ENCODE results near the gene R3HDM2.

Gene R3HDM2

GRCh38 chr12:57465747-57466505 is 35.1 kb upstream of the R3HDM2 start:
- DNase-seq: no peak

DNA sequence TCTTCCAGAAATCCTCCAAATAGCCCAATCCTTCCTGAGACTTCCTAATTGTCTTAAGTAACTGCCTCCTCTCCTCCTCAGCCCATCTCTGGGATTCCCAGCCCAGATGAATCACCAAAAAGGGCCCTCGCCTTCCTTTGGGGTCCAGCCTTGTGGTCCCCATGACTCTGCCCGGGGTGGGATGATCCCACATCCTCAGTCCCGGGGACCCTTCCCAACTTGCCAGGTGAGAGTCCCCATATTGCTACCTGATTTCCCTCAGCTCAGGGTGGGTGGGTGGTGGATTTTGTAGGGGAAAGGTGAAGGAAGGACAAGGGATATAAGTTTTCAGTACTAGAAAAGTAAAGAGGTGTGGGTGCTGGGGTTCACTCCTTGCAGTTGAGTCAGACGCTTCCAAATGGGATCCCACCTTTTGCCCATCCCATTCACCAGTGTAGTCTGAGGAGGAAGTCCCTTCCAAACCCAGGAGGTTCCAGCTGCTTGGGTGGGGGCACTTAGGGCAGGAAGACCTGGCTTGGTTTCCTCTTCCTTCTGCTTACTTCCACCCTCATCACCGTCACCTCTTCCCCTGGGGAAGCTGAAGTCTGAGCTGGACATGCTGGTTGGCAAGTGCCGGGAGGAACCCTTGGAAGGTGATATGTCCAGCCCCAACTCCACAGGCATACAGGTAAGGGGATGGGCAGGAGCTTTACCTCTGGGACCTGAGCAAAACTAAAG is 34.3 kb upstream of the R3HDM2 start:
- no peak for DNase-seq

GRCh38 chr12:57464569-57464968 is 33.7 kb upstream of the R3HDM2 start:
- no peak for DNase-seq

GRCh38 chr12:57462912-57463253 is 32.0 kb upstream of the R3HDM2 start:
- no peak for DNase-seq

GRCh38 chr12:57462251-57462911 is 31.5 kb upstream of the R3HDM2 start:
- peak; percentile 88 for DNase-seq

- DNase-seq: no peak
These were observed 31.0 kb upstream of the R3HDM2 start for GRCh38 chr12:57461917-57462250.

- DNase-seq: no peak
These were observed 30.6 kb upstream of the R3HDM2 start for GRCh38 chr12:57461276-57461916.

DNA sequence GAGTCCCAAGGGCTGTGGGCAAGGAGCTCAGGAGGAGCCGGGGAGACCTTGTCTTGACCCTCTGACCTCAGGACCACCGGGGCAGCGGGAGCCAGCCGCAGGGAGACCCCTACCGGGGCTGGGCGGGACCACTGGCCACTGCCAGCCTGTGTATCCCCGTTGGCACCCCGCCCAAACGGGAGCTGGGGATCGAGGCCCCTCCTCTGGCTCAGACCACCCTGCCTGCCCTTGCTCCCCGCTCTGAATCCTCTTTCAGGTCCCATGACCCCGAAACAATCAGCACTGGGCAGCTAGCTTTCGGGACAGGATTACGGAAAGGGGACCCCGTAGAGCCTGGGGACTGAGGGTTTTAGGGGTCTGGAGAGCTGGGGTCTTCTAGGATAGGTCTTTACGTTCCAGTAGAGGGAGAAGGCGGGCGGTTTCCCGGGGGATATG is 30.0 kb upstream of the R3HDM2 start:
- DNase-seq: no peak

GRCh38 chr12:57460468-57460784 is 29.6 kb upstream of the R3HDM2 start:
- no peak for DNase-seq

DNA sequence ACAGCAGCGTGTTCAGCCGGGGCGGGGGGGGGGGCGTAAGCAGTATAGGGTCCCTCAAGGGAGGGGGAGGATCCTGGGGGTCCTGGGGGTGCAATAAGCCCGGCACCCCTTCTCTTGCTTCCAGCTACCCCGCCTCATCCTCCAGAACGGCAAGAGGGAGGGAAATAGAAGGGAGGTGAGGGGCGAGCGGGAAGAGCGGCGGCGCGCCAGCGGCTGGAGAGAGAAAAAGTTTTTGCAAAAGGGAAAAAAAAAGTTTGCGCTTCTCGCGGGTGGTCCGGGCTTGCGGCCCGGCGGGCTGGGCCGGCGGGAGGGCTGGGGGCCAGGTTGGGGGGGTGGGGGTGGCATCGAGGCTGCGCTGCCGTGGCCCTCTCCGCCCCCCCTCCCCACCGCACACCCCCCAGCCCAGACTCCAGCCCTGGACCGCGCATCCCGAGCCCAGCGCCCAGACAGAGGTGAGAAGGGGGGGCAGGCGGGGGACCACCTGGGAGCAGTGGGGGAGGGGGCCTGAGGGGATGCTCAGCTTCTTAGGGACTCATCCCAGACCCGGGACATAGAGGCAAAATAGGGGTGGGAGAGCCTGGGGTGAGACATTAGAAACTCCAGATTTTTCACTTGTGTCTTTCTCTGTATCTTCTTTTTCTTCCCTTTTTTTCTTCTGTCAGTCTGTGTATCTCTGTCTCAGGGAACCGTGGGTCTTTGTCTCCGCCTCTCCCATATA is 29.1 kb upstream of the R3HDM2 start, which contains the start of gene GLI1:
TSS of gene GLI1 (plus strand) at position 36 of the 718 bp plus-strand sequence. CDS start 3,907 bp downstream, outside the sequence.
- DNase-seq: no peak

DNA sequence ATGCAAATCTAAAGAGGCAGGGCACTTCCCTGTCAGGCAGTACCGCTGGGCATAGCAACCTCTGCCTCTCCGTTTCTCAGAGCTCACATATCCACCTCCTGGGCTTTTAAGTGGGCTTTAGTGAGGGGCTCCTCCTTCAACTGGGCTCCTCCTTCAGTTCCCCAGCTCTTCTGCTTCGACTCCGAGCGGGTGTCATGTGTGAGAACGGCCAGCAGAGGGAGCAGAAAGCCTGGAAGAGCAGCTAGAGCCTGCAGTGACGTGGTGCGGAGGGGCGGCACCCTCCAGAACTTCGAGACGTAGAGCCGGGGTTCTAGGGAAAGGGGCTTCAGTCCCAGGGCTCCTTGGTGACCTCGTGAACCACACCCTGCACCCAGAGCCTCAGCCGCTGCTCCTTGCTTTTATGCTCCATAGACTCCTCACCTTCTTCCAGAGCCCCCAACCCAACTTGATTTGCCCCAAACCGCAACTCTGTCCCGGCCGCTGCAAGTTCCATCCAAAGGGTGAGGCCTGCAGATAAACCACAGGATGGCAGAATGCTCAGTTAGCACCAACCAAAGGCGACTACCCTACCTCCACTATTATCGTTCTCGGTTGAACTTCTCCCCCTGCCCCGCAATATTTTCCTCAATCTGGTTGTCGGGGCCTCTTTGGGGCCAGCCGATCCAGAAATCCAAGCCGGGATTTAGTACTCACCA is 28.4 kb upstream of the R3HDM2 start:
- DNase-seq: peak; percentile 92

DNA sequence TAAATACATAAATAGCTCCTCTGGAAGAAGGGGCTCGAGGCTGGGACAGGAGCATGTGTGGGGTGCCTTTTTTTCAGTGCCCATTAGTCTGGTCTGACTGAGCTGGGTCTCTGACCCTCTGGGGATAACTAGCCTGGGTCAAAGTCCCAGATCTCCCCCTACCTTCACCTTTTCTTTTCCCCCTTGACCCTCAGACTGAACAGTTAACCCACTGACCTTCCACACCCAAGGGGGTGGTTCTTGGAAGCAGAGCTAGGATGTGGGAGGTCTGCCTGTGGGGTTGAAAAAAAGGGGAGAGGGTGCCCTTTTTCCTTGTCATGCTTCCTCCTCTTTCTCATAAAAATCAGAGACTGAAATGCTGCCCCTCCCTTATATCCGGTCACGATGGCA is 27.8 kb upstream of the R3HDM2 start:
- no peak for DNase-seq

- no peak for DNase-seq
These were observed 26.1 kb upstream of the R3HDM2 start for GRCh38 chr12:57456737-57457490.

DNA sequence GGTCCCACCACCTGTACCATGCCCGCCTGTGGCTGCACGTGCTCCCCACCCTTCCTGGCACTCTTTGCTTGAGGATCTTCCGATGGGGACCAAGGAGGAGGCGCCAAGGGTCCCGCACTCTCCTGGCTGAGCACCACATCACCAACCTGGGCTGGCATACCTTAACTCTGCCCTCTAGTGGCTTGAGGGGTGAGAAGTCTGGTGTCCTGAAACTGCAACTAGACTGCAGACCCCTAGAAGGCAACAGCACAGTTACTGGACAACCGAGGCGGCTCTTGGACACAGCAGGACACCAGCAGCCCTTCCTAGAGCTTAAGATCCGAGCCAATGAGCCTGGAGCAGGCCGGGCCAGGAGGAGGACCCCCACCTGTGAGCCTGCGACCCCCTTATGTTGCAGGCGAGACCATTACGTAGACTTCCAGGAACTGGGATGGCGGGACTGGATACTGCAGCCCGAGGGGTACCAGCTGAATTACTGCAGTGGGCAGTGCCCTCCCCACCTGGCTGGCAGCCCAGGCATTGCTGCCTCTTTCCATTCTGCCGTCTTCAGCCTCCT is 25.4 kb upstream of the R3HDM2 start:
- peak; percentile 59 for DNase-seq

- no peak for DNase-seq
These were observed 24.7 kb upstream of the R3HDM2 start for GRCh38 chr12:57455374-57456144.

- DNase-seq: no peak
These were observed 23.9 kb upstream of the R3HDM2 start, which contains the start of gene INHBE for GRCh38 chr12:57454566-57455373. Gene INHBE (plus strand): TSS chr12:57455307. CDS start chr12:57455537, 230 bp downstream.

DNA sequence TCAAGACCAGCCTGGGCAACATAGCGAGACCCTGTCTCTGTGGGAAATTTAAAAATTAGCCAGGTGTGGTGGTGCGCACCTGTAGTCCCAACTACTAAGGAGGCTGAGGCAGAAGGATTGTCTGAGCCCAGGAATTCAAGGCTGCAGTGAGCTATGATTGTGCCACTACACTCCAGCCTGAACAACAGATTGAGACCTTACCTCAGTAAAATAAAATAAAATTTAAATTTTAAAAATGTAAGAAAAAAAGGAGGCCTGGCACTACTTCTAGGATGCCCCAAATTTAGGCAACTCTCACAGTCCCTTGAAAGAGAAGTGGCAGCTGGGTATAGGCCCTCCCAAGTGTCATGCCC is 23.3 kb upstream of the R3HDM2 start:
- DNase-seq: no peak

- peak; percentile 34 for DNase-seq
These were observed 22.2 kb upstream of the R3HDM2 start for GRCh38 chr12:57452937-57453509.

Data from CD4-positive, alpha-beta T cell treated with Interleukin-4 for 4 hours (primary cell).